HepG2 (cell line): Measurements from ENCODE around the gene NAIF1. TPM values are rescaled to one million over a fixed set of nuclear protein-coding genes. Genes with fewer than 3 reads are reported as not detected.

Source experiments
- AGO2 ChIP-seq: fragments of 200-400 bp; formaldehyde crosslinking; optimal IDR thresholded peaks from 2 replicates; pipeline ENCODE3; 2017; ENCODE audit warnings: mild to moderate bottlenecking, low read depth, low read length, moderate library complexity
- GABPB1 ChIP-seq: IDR thresholded peaks from 2 replicates; pipeline ENCODE4 v1.6.1; 2016; ENCODE audit warnings: mild to moderate bottlenecking, missing genetic modification reagents, moderate library complexity, missing compliant biosample characterization
- HNRNPK ChIP-seq: fragments of 200-400 bp; formaldehyde crosslinking; IDR thresholded peaks from 2 replicates; pipeline ENCODE4 v1.6.1; 2018; ENCODE audit warnings: low read length, low read depth, moderate library complexity, mild to moderate bottlenecking; ENCODE audit not compliant: poor library complexity, severe bottlenecking
- IRF1 ChIP-seq: sonication (generic); formaldehyde crosslinking; IDR thresholded peaks from 2 replicates; pipeline ENCODE4 v1.4.0; 2020; ENCODE audit warnings: low read depth, mild to moderate bottlenecking, missing genetic modification reagents
- MAZ ChIP-seq, 2 experiments: sonication (generic) in 1 of 2; formaldehyde crosslinking in 1 of 2; IDR thresholded peaks; 2 replicates each; pipeline versions ENCODE4 v1.5.0 to v1.6.1; 2012 to 2020; ENCODE audit warnings: low read depth in 2 of 2, mild to moderate bottlenecking in 2 of 2, borderline replicate concordance in 1 of 2, improper control_type of control experiment in 1 of 2, low read length in 1 of 2, missing genetic modification reagents in 1 of 2, moderate library complexity in 1 of 2
- PTBP1 ChIP-seq: fragments of 200-400 bp; formaldehyde crosslinking; IDR thresholded peaks from 2 replicates; pipeline ENCODE4 v1.6.1; 2018; ENCODE audit warnings: low read length, low read depth; ENCODE audit not compliant: poor library complexity, severe bottlenecking
- RBFOX2 ChIP-seq: fragments of 200-400 bp; formaldehyde crosslinking; IDR thresholded peaks from 2 replicates; pipeline ENCODE4 v1.6.1; 2017; ENCODE audit warnings: low read depth, mild to moderate bottlenecking, low read length
- RERE ChIP-seq: IDR thresholded peaks from 2 replicates; pipeline ENCODE4 v1.6.1; 2016; ENCODE audit warnings: low read depth, missing genetic modification reagents, missing compliant biosample characterization
- SRF ChIP-seq: IDR thresholded peaks from 2 replicates; pipeline ENCODE4 v1.6.1; 2011; ENCODE audit warnings: mild to moderate bottlenecking, low read depth, low read length, moderate library complexity
- TRIM24 ChIP-seq: sonication (generic); formaldehyde crosslinking; IDR thresholded peaks from 2 replicates; pipeline ENCODE4 v1.8.0; 2022; ENCODE audit warnings: mild to moderate bottlenecking, missing genetic modification reagents
- ZNF383 ChIP-seq: sonication (generic); formaldehyde crosslinking; IDR thresholded peaks from 2 replicates; pipeline ENCODE4 v1.4.0; 2020; ENCODE audit warnings: missing genetic modification reagents, mild to moderate bottlenecking, borderline replicate concordance
- ZNF674 ChIP-seq: sonication (generic); formaldehyde crosslinking; IDR thresholded peaks from 2 replicates; pipeline ENCODE4 v1.5.0; 2020; ENCODE audit warnings: low read depth, mild to moderate bottlenecking, missing genetic modification reagents
- polyA plus RNA-seq, 8 experiments: library from polyadenylated mRNA; depleted of rRNA in 3 of 8; stranded (reverse) in 7 of 8; unstranded in 1 of 8; fragments of >200 nt; fragmentation: Illumina TruSeq in 4 of 8; extraction: Trizol in 4 of 8; gene quantifications; 2 replicates each; pipeline versions ENCODE4 v1.2.1 to v1.2.3, GENCODE V29; 2011 to 2016; ENCODE audit warnings: low read depth in 4 of 8, missing spikeins in 1 of 8, mixed read lengths in 1 of 8; ENCODE audit not compliant: insufficient read depth in 1 of 8
- total RNA-seq, 5 experiments: library from RNA; depleted of rRNA; stranded (reverse); fragments of >200 nt; fragmentation: Illumina TruSeq; extraction: Trizol; gene quantifications; 2 replicates each; pipeline ENCODE4 v1.2.3, GENCODE V29; 2016; ENCODE audit warnings: low read depth in 1 of 5
- TF ChIP-seq, protein P1 (sequence below): sonication (generic); formaldehyde crosslinking; IDR thresholded peaks from 2 replicates; pipeline ENCODE4 v1.5.0; 2020; ENCODE audit warnings: mild to moderate bottlenecking, missing genetic modification reagents
- TF ChIP-seq, protein P2 (sequence below): sonication (generic); formaldehyde crosslinking; IDR thresholded peaks from 2 replicates; pipeline ENCODE4 v1.4.0; 2020; ENCODE audit warnings: missing genetic modification reagents, borderline replicate concordance

Gene NAIF1
- total and polyA plus RNA-seq, 2 of the 13 experiments (the other 11 are each of a cell fraction or from before 2014, with no cell fraction given): 6.0 to 6.9 TPM

GRCh38 chr9:128068386-128069205, 1.5 kb upstream of the NAIF1 start (continued):
- TF ChIP-seq, protein P1, sequence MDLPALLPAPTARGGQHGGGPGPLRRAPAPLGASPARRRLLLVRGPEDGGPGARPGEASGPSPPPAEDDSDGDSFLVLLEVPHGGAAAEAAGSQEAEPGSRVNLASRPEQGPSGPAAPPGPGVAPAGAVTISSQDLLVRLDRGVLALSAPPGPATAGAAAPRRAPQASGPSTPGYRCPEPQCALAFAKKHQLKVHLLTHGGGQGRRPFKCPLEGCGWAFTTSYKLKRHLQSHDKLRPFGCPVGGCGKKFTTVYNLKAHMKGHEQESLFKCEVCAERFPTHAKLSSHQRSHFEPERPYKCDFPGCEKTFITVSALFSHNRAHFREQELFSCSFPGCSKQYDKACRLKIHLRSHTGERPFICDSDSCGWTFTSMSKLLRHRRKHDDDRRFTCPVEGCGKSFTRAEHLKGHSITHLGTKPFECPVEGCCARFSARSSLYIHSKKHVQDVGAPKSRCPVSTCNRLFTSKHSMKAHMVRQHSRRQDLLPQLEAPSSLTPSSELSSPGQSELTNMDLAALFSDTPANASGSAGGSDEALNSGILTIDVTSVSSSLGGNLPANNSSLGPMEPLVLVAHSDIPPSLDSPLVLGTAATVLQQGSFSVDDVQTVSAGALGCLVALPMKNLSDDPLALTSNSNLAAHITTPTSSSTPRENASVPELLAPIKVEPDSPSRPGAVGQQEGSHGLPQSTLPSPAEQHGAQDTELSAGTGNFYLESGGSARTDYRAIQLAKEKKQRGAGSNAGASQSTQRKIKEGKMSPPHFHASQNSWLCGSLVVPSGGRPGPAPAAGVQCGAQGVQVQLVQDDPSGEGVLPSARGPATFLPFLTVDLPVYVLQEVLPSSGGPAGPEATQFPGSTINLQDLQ (CRISPR knock-in tag): no peak; the same call in 1 of the 2 replicates
- TF ChIP-seq RERE (CRISPR knock-in tag) (no peak), AGO2 (peak; percentile 46), ZNF383 (CRISPR knock-in tag) (no peak), TRIM24 (CRISPR knock-in tag) (no peak), HNRNPK (no peak), SRF (no peak), ZNF674 (CRISPR knock-in tag) (no peak), RBFOX2 (peak; percentile 35), PTBP1 (no peak), IRF1 (CRISPR knock-in tag) (0 out of 2 replicates have a peak, but pooled peaks have one; percentile 49), GABPB1 (peak; percentile 47; the same call in 1 of the 2 replicates), MAZ (IDR thresholded peaks at IDR 0.05; ENCODE audit: borderline replicate concordance, low read depth, low read length) (no peak), MAZ (CRISPR knock-in tag; IDR thresholded peaks at IDR 0.05; ENCODE audit: low read depth) (no peak)
- TF ChIP-seq, protein P2, sequence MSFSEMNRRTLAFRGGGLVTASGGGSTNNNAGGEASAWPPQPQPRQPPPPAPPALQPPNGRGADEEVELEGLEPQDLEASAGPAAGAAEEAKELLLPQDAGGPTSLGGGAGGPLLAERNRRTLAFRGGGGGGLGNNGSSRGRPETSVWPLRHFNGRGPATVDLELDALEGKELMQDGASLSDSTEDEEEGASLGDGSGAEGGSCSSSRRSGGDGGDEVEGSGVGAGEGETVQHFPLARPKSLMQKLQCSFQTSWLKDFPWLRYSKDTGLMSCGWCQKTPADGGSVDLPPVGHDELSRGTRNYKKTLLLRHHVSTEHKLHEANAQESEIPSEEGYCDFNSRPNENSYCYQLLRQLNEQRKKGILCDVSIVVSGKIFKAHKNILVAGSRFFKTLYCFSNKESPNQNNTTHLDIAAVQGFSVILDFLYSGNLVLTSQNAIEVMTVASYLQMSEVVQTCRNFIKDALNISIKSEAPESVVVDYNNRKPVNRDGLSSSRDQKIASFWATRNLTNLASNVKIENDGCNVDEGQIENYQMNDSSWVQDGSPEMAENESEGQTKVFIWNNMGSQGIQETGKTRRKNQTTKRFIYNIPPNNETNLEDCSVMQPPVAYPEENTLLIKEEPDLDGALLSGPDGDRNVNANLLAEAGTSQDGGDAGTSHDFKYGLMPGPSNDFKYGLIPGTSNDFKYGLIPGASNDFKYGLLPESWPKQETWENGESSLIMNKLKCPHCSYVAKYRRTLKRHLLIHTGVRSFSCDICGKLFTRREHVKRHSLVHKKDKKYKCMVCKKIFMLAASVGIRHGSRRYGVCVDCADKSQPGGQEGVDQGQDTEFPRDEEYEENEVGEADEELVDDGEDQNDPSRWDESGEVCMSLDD (CRISPR knock-in tag): 0 out of 2 replicates have a peak, but pooled peaks have one; percentile 35
